Hepatocyte (in vitro differentiated cells): ENCODE data around the gene EYA4.

Experiments used
- EZH2 ChIP-seq: fragments of 200-600 bp; sonication (generic); IDR thresholded peaks from 2 replicates; pipeline ENCODE4 v1.6.1; 2016; ENCODE audit warnings: antibody characterized with exemption, mild to moderate bottlenecking, borderline replicate concordance
- TF ChIP-seq, protein P1 (sequence below): fragments of 200-600 bp; sonication (generic); IDR thresholded peaks from 2 replicates; pipeline ENCODE4 v1.5.1; 2016; ENCODE audit warnings: antibody characterized with exemption, mild to moderate bottlenecking; ENCODE audit not compliant: poor library complexity

DNA sequence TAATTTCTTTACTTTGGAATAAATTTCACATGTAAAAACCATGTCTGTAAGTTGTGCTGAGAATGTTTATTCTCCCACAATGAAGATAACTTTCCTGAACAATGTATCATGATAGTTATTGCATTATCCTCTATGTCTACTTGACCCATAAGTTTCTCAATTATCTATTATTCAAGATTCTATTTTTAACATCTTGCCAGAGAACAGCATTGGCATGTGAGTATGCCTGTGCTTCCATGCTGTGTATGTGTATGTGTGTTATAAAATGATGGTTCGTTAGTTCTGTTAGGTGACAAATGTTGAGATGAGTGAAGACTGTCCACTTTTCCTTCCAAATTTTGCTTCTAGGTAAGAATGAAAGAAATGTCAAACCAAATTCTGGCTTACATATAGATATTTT is 111.9 kb downstream of the EYA4 start:
- TF ChIP-seq, protein P1, sequence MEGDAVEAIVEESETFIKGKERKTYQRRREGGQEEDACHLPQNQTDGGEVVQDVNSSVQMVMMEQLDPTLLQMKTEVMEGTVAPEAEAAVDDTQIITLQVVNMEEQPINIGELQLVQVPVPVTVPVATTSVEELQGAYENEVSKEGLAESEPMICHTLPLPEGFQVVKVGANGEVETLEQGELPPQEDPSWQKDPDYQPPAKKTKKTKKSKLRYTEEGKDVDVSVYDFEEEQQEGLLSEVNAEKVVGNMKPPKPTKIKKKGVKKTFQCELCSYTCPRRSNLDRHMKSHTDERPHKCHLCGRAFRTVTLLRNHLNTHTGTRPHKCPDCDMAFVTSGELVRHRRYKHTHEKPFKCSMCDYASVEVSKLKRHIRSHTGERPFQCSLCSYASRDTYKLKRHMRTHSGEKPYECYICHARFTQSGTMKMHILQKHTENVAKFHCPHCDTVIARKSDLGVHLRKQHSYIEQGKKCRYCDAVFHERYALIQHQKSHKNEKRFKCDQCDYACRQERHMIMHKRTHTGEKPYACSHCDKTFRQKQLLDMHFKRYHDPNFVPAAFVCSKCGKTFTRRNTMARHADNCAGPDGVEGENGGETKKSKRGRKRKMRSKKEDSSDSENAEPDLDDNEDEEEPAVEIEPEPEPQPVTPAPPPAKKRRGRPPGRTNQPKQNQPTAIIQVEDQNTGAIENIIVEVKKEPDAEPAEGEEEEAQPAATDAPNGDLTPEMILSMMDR: no peak
- no peak for TF ChIP-seq EZH2
